Hematopoietic multipotent progenitor cell treated with erythropoietin and hydrocortisone succinate and interleukin-3 and kit ligand, for 6 days (in vitro differentiated cells): ENCODE data around the gene UCHL5.

Experiments used
- DNase-seq: peaks from one replicate; pipeline ENCODE4 v3.0.0-alpha.2; 2015

The UCHL5 gene, protein sequence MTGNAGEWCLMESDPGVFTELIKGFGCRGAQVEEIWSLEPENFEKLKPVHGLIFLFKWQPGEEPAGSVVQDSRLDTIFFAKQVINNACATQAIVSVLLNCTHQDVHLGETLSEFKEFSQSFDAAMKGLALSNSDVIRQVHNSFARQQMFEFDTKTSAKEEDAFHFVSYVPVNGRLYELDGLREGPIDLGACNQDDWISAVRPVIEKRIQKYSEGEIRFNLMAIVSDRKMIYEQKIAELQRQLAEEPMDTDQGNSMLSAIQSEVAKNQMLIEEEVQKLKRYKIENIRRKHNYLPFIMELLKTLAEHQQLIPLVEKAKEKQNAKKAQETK

DNA sequence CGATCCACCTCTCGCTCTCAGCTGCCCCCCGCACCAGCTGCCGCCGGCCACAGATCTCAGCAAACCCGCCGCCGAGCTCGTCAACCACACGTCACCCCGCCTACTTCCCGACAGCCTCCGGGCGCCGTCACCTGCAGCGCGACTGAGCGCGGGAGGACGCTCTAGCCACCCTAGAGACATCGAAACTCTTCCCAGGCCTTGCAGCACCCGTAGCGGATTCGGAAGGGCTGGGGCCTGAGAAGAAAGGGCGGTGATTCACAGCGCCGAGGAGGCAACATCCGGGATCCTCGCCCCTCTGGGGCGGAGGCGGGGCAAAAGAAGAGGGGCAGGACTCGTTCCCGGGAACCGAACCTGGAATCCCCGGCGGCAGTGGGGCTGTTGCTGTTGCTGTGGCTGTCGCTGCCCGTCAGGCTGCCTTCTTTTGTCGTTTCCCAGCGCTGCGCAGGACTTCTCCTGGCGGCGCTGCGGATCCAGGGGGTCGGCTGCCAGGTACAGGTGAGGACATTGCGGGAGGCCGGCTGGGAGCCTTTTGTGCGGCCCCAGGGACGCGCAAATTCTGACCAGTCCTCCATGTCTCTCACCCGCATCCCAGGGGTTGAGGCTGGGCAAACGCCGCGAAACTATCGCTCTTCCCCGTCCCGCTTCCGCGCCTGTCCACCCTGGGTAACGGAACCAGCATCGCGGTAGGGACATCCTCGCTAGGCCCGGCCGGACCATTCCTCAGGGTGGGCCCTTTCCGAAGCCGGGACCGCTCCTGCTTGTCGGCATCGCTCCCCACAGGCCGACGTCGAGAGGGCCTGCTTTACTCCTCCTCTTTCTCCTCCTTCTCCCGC is at the start of gene UCHL5, which contains the start of gene RO60:
TSS of gene UCHL5 (minus strand) at position 79 of the 833 bp plus-strand sequence. CDS start 100 bp downstream, outside the sequence.
TSS of gene RO60 (plus strand) at position 331 of the 833 bp plus-strand sequence. CDS start 9,443 bp downstream, outside the sequence.
- peak; percentile 99 for DNase-seq

DNA sequence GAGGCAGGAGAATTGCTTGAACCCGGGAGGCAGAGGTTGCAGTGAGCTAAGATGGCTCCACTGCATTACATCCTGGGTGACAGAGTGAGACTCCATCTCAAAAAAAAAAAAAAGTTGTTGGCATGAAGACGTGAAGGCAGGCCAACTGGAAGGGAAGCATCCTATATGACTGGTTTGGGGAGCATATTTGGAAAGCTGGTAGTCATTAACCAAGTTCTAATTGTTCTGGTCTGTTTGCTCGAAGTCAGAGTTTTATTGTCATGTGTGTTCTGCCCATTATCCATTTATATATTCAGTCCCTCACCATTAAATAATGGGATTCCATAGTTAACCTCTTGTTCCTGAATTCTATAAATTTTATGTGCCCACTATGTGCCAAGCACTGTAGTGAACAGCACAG is 49.3 kb upstream of the UCHL5 start:
- DNase-seq = no peak

DNA sequence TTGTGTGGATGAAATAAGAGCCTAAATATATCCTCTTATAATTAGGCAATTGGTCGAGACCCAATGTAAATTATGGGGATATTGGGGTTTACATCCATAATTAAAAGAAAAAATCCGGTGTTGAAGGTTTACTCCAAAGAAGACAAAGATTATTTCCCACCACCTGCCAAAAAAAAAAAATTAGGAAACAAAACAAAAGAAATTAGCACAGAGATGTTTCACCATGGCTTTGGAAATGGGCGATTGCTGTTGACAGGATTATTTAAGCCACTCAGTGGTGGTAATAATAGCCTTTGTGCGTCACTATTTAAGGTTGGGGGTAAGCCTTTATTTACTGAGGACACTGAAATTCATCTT is 46.6 kb upstream of the UCHL5 start:
- no peak for DNase-seq

DNA sequence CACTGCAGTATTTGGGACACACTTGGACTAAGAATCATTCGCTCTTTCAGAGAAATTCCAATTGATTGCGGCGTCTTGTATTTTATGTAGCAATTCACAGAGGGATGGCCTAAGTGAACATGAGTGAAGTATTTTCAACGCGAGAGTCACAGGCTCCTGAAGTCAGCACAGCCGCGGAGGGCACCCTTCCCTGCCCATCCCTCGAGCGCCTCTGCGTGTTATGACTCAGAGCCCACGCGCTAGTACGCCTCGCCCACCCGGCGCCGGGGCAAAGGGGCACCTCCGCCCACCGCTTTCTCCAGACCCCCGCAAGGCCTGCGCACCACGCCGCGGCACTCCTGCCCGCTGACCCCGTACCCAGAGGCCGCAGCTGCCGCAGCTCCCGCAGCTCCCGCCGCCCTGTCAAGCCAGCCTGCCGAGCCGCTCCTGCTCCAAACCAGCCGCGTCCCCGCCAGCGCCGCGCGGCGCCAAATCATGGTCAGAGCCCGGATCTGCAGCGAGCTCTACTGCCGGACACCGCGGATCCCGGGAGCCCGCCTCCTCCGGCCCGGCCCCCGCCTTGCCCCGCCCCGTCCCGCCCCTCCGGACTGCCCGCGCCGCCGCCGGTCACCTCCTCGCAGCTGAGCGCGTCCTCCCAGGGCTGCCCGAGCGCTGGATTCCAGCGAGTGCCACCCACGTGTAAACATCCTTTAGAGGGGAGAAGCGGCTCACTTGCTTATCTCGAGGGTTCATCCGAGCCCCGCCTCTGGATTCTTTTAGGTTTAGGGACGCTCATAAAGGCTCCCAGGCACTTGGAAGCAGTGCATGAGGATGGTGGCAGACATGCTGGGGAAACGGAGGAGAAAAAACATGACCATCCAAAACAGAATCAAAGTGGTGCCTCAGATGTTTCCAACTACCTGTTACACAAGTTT is 46.0 kb upstream of the UCHL5 start, which contains the start of gene GLRX2:
TSS of gene GLRX2 (minus strand) at position 508 of the 914 bp plus-strand sequence. CDS start at position 476, 32 bp downstream.
- peak; percentile 91 for DNase-seq

DNA sequence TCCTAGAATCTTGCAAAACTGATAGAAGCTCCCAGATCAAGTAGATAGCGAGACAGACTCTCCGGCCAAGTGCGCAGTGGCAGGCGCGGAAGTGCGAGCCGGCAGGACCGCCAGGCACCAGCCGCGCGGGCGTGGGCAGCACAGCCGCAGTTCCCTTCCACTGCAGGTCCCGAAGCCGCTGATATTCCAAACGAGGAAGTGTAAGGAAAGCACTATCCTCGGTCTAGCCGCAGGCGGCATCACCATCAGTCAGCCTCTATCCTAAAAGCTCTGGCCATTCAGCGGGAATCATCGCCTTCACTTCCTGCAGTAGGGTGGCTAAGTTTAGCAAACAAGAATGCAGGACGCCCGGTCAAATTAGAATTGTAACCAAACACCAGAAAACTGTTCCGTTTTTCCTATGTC is 45.3 kb upstream of the UCHL5 start:
- DNase-seq = peak; percentile 48

DNA sequence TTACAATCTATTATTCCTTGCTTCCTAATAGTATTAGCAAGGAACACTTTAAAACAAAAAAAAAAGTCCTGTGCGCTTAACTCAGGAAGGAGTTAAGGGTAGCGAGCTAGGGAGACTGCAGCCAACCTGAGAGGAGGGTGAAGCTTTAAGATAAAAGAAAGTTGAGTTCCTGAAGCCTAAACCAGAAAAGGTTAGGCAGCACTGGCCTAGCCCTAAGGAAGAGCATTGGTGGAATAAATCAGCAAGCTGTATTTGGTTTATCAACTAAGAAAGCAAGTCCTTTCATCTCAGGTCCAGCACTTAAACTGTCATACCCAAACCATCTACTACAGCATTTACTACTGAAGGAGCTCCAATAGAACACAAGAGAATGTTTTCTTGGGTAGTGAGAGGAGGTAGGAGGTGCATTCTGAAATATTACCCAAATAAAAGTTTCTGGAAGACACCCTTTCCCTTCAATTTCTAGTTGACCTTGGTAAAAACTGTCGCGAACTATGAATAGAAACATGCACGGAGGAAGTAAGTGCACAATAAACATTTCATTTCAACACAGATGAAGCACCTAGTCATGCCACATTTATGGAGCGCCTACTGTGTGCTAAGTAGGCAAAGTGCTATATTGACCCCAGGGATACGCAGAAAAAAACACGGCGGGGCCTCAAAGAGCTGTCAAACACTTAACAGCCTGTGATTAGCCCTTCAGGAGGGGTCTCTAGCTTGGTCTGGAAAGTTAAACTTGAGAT is 44.8 kb upstream of the UCHL5 start:
- DNase-seq = peak; percentile 22

DNA sequence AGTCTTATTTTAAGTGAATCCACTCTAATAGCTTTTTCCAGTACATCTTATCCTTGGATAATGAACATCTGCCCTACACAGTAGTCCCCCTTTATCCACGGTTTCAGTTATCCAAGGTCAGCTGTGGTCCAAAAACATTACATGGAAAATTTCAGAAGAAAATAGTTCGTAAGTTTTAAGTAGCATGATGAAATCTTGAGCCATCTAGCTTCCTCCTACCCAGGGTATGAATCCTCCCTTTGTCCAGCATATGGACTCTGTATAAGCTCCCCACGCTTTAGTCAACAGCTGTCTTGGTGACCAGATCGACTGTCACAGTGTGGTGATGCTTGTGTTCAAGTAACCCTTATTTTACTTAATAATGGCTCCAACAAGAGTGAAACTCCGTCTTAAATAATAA is 43.5 kb upstream of the UCHL5 start:
- no peak for DNase-seq

DNA sequence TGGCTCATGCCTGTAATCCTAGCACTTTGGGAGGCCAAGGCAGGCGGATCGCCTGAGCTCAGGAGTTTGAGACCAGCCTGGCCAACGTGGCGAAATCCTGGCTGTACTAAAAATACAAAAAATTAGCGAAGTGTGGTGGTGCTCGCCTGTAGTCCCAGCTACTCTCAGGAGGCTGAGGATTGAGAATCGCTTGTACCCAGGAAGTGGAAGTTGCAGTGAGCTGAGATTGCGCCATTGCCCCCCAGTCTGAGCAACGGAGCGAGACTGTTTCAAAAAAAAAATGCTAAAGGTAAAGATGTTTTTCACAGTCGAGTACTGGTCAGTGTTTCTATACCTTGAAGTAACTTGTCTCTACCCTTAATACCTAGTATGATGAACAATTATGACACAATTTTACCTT is 35.0 kb upstream of the UCHL5 start:
- DNase-seq = no peak

DNA sequence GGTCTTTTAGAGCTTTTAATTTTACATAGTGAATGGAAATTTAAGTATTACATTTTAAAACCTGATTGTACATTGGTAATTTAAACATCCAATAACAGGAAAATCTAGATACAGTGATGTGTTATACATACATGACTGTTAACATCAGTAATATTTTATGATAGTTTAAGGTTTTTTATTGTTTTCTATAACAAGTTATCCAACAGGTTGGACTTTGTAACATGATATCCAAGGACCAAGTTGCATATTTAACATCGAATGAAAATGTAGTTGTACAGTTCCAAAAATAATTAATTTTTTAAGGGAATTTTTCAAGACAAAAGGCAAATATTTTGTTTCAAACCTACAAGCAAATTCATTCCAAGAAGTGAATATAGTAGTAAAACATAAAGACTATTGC is 31.7 kb upstream of the UCHL5 start:
- DNase-seq = no peak

DNA sequence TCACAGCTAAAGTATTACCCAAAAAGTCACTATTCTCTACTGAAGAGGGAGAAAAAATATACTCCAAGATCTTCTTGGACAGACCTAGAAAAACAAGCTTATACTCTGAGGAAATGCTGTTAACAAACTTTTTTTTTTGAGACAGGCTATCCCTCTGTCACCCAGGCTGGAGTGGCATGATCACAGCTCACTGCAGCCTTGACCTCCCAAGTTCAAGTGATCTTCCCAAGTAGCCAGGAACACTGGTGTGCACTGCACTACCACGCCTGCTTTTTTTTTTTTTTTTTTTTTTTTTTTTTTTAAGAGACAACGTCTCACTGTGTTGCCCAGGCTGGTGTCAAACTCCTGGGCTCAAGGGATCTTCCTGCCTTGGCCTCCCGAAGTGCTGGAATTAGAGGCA is 28.7 kb upstream of the UCHL5 start:
- no peak for DNase-seq

DNA sequence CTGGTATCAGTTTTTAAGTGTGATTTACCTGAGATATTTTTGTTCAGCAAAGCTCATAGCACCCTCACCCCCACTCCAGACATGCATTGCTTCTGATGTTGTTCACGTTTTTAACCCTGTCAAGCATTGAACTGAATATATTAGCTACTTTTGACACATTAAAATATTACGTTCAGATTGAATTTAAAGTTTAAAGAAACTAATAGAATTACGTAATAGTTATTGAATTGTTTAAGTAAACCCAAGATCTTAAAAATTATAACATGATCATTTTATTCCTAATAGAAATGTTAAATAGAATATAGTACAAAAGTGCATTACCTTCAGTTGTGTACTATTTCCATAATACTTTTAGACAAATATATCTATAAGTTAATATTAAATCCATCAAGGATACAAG is 27.2 kb upstream of the UCHL5 start:
- DNase-seq = no peak

DNA sequence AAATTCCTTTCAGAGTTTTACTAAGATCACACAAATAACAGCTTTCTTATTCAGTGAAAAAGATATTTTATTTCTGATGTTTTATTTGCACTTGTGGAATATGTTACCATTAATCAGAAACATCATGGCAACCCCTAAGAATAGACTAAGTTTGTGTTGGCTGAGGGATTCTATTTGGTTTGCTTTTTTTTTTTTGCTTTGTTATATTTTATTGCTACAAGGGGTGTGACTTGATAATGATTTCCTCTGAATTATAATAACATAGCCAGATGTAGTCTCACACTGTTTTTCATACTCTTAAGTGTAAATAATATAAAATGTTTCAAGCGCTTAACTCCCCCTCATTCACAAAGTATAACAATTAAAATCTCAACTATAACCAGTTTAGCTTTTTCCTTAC is 26.1 kb upstream of the UCHL5 start:
- no peak for DNase-seq

DNA sequence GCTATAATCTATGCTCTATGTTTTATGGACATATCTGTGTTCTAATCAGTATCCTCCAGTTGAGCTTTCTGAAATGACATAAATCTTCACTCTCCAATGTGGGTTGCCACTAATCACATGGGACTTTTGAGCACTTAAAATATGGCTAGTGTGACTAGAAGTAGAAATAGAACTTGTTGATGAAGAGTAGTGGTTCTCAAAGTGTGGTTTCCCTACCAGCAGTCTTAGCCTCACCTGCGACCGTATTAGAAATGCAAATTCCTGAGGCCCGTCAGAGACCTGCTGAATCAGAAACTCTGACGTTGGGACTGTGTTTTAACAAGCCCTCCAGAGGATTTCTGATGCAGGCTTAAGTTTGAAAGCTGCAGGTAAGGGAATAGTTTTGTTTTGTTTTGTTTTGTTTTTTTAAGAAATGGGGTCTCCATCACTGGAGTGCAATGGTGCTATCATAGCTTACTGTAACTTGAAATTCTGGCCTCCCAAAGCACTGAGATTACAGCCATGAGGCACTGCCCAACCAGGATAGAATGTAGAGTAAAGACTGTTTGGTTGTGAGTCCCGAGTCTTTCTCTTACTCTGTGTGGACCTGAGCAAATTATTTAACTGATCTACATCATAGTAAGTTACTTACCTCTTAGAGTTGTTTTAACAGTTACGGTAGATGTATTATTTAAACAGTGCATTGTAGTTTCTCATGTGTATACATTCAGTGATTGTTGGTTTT is 24.4 kb upstream of the UCHL5 start:
- DNase-seq = no peak

DNA sequence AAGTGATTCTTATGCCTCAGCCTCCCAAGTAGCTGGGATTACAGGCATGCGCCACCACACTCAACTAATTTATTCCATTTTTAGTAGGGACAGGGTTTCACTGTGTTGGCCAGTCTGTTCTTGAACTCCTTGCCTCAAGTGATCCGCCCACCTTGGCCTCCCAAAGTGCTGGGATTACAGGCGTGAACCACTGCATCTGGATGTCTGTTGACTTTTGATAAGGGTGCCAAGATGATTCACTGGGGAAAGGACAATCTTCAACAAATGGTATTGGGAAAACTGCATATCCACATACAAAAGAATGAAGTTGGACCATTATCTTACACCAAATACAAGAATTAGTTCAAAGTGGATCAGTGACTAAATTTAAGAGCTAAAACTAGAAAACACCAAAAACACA is 20.0 kb upstream of the UCHL5 start:
- DNase-seq = no peak

DNA sequence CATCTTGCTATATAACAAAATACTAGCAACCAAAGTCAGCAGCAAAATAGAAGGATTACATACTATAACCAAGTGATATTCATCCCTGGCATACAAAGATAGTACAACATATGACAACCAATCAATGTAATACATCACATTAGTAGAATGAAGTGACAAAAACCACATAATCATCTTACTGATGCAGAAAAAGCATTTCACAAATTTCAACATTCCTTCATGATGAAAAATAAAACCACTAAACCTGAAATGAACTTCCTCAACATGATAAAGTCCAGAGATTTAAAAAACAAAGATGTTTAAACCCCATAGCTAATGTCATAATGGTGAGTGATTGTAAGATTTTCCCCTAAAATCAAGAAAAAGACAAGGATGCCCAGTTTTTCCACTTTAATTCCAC is 18.8 kb upstream of the UCHL5 start:
- DNase-seq = no peak

DNA sequence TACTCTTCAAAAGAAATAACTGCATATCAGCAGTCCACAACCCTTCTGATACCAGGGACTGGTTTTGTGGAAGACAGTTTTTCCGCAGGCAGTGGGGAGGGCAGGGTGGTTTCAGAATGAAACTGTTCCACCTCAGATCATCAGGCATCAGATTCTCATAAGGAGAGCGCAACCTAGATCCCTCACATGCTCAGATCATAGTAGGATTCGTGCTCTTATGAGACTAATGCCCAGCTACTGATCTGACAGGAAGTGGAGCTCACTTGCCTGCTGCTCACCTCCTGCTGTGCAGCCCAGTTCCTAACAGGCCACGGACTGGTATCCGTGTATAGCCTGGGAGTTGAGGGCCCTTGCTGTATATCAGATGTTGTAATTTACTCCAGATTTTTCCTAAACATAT is 11.8 kb upstream of the UCHL5 start:
- peak; percentile 40 for DNase-seq

DNA sequence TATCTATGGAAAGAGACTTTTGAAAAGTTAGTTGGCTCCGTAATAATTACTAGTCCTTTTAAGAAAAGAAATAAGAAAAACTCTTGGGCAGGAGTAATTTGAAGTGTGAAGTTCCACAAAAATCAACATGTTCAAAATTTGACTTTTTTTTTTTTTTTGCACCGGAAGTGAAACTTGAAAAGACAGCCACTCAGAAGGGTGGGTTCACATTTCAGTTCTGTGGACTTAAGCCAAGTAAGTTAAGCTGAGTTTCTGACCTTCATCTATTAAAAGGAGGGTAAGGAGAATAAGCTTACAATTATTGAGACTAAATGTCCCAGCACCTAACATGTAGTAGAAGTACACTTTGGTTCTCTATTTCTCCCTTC is 11.2 kb upstream of the UCHL5 start:
- peak; percentile 52 for DNase-seq

DNA sequence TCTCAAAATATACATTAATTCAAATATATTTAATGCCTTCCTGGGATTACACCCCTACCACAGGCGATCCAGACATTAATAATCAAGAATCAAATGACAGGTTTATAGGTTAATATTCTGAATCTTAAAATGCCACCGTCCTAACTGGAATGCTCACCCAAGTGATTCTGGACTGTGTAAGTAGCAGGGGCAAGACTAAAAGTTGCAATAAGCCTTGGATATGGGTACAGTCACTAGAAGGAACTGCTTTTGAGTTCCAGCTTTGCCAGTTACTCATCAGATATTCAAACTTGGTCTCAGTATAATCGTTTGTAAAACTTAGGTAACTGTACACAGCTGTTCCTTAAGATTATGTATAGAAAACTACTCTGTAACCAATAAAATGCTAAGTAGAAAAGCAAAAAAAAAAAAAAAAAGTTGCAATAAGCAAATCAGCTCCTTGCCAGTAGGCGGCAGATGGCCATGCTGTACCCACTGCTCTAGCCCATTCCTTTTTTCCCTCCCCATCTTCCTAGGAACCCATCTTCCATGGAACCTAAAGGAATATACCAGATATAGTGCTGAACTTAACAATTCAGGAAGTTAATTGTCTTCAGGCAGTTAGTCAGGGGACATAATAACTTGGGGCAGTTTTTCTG is 10.7 kb upstream of the UCHL5 start:
- peak; percentile 73 for DNase-seq

DNA sequence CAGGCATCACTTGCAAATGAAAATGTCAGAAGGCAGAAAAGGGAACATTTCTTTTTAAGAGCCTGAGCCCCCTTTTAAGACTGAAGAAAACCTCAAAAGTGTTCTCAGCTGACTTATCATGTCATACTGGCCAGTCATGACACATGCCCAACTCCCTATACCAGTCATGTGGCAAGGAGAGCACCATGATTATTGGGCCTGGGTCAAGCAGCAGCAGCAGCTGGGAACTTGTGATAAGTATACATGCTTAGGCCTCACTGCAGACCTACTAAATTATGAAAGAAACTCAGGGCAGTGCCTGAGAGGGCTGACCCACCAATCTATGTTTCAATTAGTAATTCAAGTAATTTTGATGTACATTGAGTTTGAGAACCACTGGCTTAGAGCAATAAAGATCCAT is 8.9 kb upstream of the UCHL5 start:
- peak; percentile 91 for DNase-seq

DNA sequence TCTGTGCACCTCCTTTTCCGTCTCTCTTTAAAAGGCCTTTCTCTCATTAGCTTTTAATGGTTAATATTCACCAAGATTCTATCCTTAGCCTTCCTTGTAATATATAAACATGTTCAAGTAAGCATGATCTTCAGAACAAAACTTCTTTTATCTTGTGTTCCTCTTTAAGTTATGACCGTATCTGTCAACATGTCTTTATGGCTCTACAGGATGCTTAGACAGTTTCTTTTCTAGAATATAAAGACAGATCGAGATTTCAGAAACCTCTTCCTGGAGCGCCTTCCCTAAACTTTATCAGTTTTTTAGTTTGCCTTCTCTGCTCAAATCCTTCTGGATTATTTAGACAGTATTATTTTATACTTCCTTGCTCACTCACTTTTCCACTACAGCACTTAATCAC is 7.4 kb upstream of the UCHL5 start:
- DNase-seq = no peak

DNA sequence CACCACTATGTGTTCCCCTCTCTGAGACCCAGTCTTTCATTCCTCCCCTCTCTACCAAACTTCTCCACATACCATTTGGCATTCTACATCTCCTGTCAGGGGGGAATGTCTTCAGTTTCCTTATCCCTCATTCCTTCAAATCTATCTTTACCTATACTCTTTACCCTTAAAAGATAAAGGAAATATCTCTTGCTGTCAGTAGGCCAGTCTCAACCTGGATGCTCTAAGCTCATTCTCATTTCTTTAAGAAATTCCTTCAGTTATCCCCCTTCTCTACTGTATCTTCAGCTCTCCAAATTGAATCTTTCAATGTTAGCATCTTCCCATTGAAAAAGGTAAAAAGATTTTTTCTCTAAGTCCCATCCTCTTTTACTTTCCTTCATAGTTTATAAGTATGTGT is 6.8 kb upstream of the UCHL5 start:
- DNase-seq = no peak
